Choroid plexus epithelial cell (primary cell): ENCODE results near the gene KIRREL3.

Experiments used
- DNase-seq: peaks from one replicate; pipeline ENCODE4 v3.0.0-alpha.2; 2010; ENCODE audit warnings: low read depth
- H3K4me3 ChIP-seq: 2 replicates; pipeline ENCODE4 v1.5.1; 2011; ENCODE audit warnings: low read depth, mild to moderate bottlenecking, control low read depth, low read length, moderate library complexity
- TF ChIP-seq, protein P1 (sequence below): conservative IDR thresholded peaks from 2 replicates; pipeline ENCODE4 v1.5.1; 2011; ENCODE audit warnings: low read depth, mild to moderate bottlenecking, control low read depth, inconsistent platforms, low read length, moderate library complexity

Gene KIRREL3

DNA sequence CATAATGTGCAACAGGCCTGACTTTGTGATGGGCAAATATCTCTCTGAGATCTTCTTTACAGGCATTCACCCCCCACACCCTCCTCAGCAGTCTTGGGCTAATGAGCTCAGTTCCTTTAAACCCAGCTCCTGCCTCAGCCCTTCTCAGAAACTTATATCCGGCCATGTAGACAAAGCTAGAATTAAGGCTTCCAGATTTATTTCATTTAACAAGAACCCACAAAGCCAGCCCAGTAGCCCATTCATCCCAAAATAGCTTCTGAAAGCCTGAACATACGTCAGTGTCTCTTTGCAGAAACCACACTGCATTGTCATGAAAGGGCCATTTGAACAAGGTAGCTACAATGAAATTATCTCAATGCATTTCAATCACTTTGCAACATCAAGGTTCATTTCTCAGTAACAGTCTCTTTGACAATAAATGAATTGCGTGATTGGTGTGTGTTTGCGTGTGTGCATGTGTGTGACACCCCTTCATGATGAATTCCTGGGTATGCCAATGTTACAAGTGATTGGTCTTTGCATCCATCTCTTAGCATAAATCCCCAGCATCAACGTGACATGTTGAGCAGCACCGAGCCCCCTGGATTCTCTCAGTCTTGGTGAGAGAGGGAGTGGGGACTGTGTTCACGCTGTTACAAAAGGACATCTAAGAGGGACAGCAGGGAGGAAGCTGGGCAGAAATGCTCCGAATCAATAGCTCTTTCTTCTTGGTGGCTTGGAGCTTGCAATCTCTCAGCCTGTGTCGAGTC, 299.6 kb downstream of the KIRREL3 start:
- TF ChIP-seq, protein P1, sequence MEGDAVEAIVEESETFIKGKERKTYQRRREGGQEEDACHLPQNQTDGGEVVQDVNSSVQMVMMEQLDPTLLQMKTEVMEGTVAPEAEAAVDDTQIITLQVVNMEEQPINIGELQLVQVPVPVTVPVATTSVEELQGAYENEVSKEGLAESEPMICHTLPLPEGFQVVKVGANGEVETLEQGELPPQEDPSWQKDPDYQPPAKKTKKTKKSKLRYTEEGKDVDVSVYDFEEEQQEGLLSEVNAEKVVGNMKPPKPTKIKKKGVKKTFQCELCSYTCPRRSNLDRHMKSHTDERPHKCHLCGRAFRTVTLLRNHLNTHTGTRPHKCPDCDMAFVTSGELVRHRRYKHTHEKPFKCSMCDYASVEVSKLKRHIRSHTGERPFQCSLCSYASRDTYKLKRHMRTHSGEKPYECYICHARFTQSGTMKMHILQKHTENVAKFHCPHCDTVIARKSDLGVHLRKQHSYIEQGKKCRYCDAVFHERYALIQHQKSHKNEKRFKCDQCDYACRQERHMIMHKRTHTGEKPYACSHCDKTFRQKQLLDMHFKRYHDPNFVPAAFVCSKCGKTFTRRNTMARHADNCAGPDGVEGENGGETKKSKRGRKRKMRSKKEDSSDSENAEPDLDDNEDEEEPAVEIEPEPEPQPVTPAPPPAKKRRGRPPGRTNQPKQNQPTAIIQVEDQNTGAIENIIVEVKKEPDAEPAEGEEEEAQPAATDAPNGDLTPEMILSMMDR, result no peak
- no peak for DNase-seq
- no peak overlapping the region for H3K4me3 ChIP-seq

GRCh38 chr11:126698576-126698975, 302.0 kb downstream of the KIRREL3 start:
- no peak for DNase-seq
- TF ChIP-seq, protein P1, result no peak
- H3K4me3 ChIP-seq, result no peak overlapping the region

- TF ChIP-seq, protein P1, result no peak
- no peak for DNase-seq
- H3K4me3 ChIP-seq, result no peak overlapping the region
Measured at GRCh38 chr11:126697936-126698335, 302.6 kb downstream of the KIRREL3 start.

- DNase-seq, result no peak
- TF ChIP-seq, protein P1, result no peak
- H3K4me3 ChIP-seq, result no peak overlapping the region
Measured at GRCh38 chr11:126696982-126697381, 303.6 kb downstream of the KIRREL3 start.

GRCh38 chr11:126695293-126695692, 305.3 kb downstream of the KIRREL3 start:
- no peak overlapping the region for H3K4me3 ChIP-seq
- no peak for DNase-seq
- TF ChIP-seq, protein P1, result no peak

DNA sequence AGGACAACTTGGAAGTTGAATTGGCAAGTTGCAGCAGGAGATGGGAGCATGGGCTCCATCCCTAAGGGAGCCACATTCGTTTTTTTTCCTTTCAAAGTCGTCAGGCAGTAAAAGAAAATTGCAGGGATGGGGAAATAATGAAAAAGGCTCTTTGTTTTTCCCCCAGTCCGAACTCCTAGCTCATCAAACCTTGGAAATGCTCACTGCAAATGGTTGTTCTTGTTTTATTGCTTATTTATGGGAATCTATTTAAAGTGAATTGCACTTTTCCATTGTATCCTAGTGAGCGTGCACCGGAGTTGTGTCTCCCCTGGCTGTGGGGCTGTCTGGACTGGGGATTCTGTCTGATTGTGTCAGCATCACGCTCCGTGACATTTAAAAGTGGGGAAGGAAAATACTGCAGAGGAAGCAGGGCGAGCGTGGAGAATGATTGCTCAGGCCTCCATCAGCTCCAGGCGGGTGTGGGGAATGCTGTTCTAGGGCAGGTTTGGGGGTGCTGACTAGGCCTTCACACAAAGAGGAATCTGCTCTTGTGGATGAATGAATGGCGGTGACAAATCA, 306.4 kb downstream of the KIRREL3 start:
- H3K4me3 ChIP-seq, result no peak overlapping the region
- TF ChIP-seq, protein P1, result no peak
- DNase-seq, result no peak

- H3K4me3 ChIP-seq, result no peak overlapping the region
- TF ChIP-seq, protein P1, result no peak
- no peak for DNase-seq
Measured at GRCh38 chr11:126687477-126687876, 313.1 kb downstream of the KIRREL3 start.
